ENCODE measurements around the gene HOXA11.

The HOXA11 gene

GRCh38 chr7:27170426-27171324 lies 14.4 kb downstream of the HOXA11 start:
- in situ Hi-C loops (cut with MboI; ENCODE audit: low sequenced_read_pairs), result loop anchor here (25.0 kb wide), 1 partner anchor 958 kb away; the partner anchor contains the start of genes CBX3 and HNRNPA2B1
- Histone ChIP-seq H3K9me3 (no peaks in the 10 kb centered on the region), H3K4me1 (peaks cover 9% of the 10 kb centered on the region), H3K27me3 (ENCODE audit: low read depth) (no peaks in the 10 kb centered on the region), H3K36me3 (replicated peaks) (peaks cover 29% of the 10 kb centered on the region), H3K4me3 (peak overlapping the region; percentile 70)
- DNase-seq (ENCODE audit: low spot score in 2 of 2), result peak in 1 of 2 experiments; percentile 83

- peak; percentile 49 to 69 for DNase-seq (ENCODE audit: low spot score in 2 of 2)
- H3K4me1 ChIP-seq, result peaks cover 8% of the 10 kb centered on the region
- peak overlapping the region; percentile 70 for H3K4me3 ChIP-seq
- peaks cover 29% of the 10 kb centered on the region for H3K36me3 ChIP-seq (replicated peaks)
- no peaks in the 10 kb centered on the region for H3K27me3 ChIP-seq (ENCODE audit: low read depth)
- in situ Hi-C loops (cut with MboI; ENCODE audit: low sequenced_read_pairs), result loop anchor here (25.0 kb wide), 1 partner anchor 958 kb away; the partner anchor contains the start of genes CBX3 and HNRNPA2B1
- no peaks in the 10 kb centered on the region for H3K9me3 ChIP-seq
Observed at GRCh38 chr7:27169658-27170425, 15.2 kb downstream of the HOXA11 start.

GRCh38 chr7:27168265-27168947 lies 16.6 kb downstream of the HOXA11 start:
- Histone ChIP-seq H3K9me3 (no peaks in the 10 kb centered on the region), H3K4me3 (peak overlapping the region; percentile 70), H3K4me1 (peaks cover 3% of the 10 kb centered on the region; the same call in 1 of the 2 replicates), H3K27me3 (ENCODE audit: low read depth) (no peaks in the 10 kb centered on the region), H3K36me3 (replicated peaks) (peaks cover 42% of the 10 kb centered on the region)
- peak; percentile 62 to 76 for DNase-seq (ENCODE audit: low spot score in 2 of 2)
- in situ Hi-C loops (cut with MboI; ENCODE audit: low sequenced_read_pairs), result loop anchor here (25.0 kb wide), 1 partner anchor 956 kb away; the partner anchor contains the start of genes CBX3 and HNRNPA2B1

GRCh38 chr7:27167916-27168264 lies 17.1 kb downstream of the HOXA11 start:
- in situ Hi-C loops (cut with MboI; ENCODE audit: low sequenced_read_pairs), result loop anchor here (25.0 kb wide), 1 partner anchor 956 kb away; the partner anchor contains the start of genes CBX3 and HNRNPA2B1
- H3K9me3 ChIP-seq, result no peaks in the 10 kb centered on the region
- H3K4me1 ChIP-seq, result peaks cover 3% of the 10 kb centered on the region; the same call in 1 of the 2 replicates
- H3K36me3 ChIP-seq (replicated peaks), result peaks cover 47% of the 10 kb centered on the region
- peak in 1 of 2 experiments; percentile 22 for DNase-seq (ENCODE audit: low spot score in 2 of 2)
- no peaks in the 10 kb centered on the region for H3K27me3 ChIP-seq (ENCODE audit: low read depth)
- peak overlapping the region; percentile 70 for H3K4me3 ChIP-seq

GRCh38 chr7:27166531-27167505 lies 18.2 kb downstream of the HOXA11 start:
- Histone ChIP-seq H3K4me3 (peak overlapping the region; percentile 70), H3K9me3 (no peaks in the 10 kb centered on the region), H3K4me1 (peaks cover 3% of the 10 kb centered on the region; the same call in 1 of the 2 replicates), H3K36me3 (replicated peaks) (peaks cover 52% of the 10 kb centered on the region), H3K27me3 (ENCODE audit: low read depth) (no peaks in the 10 kb centered on the region)
- in situ Hi-C loops (cut with MboI; ENCODE audit: low sequenced_read_pairs), result loop anchor here (25.0 kb wide), 1 partner anchor 955 kb away; the partner anchor contains the start of genes CBX3 and HNRNPA2B1
- peak; percentile 73 to 76 for DNase-seq (ENCODE audit: low spot score in 2 of 2)

- in situ Hi-C loops (cut with MboI; ENCODE audit: low sequenced_read_pairs), result loop anchor here (25.0 kb wide), 1 partner anchor 954 kb away; the partner anchor contains the start of genes CBX3 and HNRNPA2B1
- DNase-seq (ENCODE audit: low spot score in 2 of 2), result peak; percentile 73 to 76
- peaks cover 48% of the 10 kb centered on the region for H3K36me3 ChIP-seq (replicated peaks)
- peak overlapping the region; percentile 70 for H3K4me3 ChIP-seq
- no peaks in the 10 kb centered on the region for H3K27me3 ChIP-seq (ENCODE audit: low read depth)
- no peaks in the 10 kb centered on the region for H3K9me3 ChIP-seq
- H3K4me1 ChIP-seq, result 0 out of 2 replicates have a peak, but pooled peaks cover 3% of the 10 kb centered on the region
Observed at GRCh38 chr7:27165996-27166530, 19.0 kb downstream of the HOXA11 start.

- Histone ChIP-seq H3K36me3 (replicated peaks) (peaks cover 48% of the 10 kb centered on the region), H3K27me3 (ENCODE audit: low read depth) (no peaks in the 10 kb centered on the region), H3K4me1 (0 out of 2 replicates have a peak, but pooled peaks cover 3% of the 10 kb centered on the region), H3K9me3 (no peaks in the 10 kb centered on the region), H3K4me3 (peak within 1 kb of the TSS; percentile 70)
- peak; percentile 91 to 94 for DNase-seq (ENCODE audit: low spot score in 2 of 2)
- in situ Hi-C loops (cut with MboI; ENCODE audit: low sequenced_read_pairs), result loop anchor here (25.0 kb wide), 1 partner anchor 953 kb away; the partner anchor contains the start of genes CBX3 and HNRNPA2B1
Observed at GRCh38 chr7:27165089-27165995, 19.7 kb downstream of the HOXA11 start, which contains the start of gene HOXA9. Gene HOXA9 (minus strand): TSS chr7:27165537. CDS start chr7:27165457, 80 bp downstream.

- H3K9me3 ChIP-seq, result no peaks in the 10 kb centered on the region
- H3K4me3 ChIP-seq, result peak overlapping the region; percentile 70
- no peaks in the 10 kb centered on the region for H3K27me3 ChIP-seq (ENCODE audit: low read depth)
- peaks cover 47% of the 10 kb centered on the region for H3K36me3 ChIP-seq (replicated peaks)
- peaks cover 8% of the 10 kb centered on the region for H3K4me1 ChIP-seq
- DNase-seq (ENCODE audit: low spot score in 2 of 2), result peak; percentile 26 to 71
- in situ Hi-C loops (cut with MboI; ENCODE audit: low sequenced_read_pairs), result loop anchor here (25.0 kb wide), 1 partner anchor 952 kb away; the partner anchor contains the start of genes CBX3 and HNRNPA2B1
Observed at GRCh38 chr7:27164367-27165088, 20.5 kb downstream of the HOXA11 start.

- DNase-seq (ENCODE audit: low spot score in 2 of 2), result no peak
- Histone ChIP-seq H3K4me3 (peak overlapping the region; percentile 70), H3K36me3 (replicated peaks) (peaks cover 42% of the 10 kb centered on the region), H3K9me3 (no peaks in the 10 kb centered on the region), H3K4me1 (peaks cover 14% of the 10 kb centered on the region), H3K27me3 (ENCODE audit: low read depth) (no peaks in the 10 kb centered on the region)
- in situ Hi-C loops (cut with MboI; ENCODE audit: low sequenced_read_pairs), result loop anchor here (25.0 kb wide), 1 partner anchor 952 kb away; the partner anchor contains the start of genes CBX3 and HNRNPA2B1
Observed at GRCh38 chr7:27164045-27164366, 21.0 kb downstream of the HOXA11 start.

- Histone ChIP-seq H3K36me3 (replicated peaks) (peaks cover 37% of the 10 kb centered on the region), H3K27me3 (ENCODE audit: low read depth) (no peaks in the 10 kb centered on the region), H3K9me3 (no peaks in the 10 kb centered on the region), H3K4me1 (peaks cover 19% of the 10 kb centered on the region), H3K4me3 (peak overlapping the region; percentile 70)
- DNase-seq (ENCODE audit: low spot score in 2 of 2), result peak in 1 of 2 experiments; percentile 53
- in situ Hi-C loops (cut with MboI; ENCODE audit: low sequenced_read_pairs), result loop anchor here (25.0 kb wide), 1 partner anchor 951 kb away; the partner anchor contains the start of genes CBX3 and HNRNPA2B1
Observed at GRCh38 chr7:27163288-27164044, 21.6 kb downstream of the HOXA11 start.
